Measurements from ENCODE around the gene PHLDB2. TPM values are rescaled to one million over a fixed set of nuclear protein-coding genes. Genes with fewer than 3 reads are reported as not detected.

Gene PHLDB2
- total and polyA plus RNA-seq, 2 of the 13 experiments (the other 11 are each of a cell fraction or from before 2014, with no cell fraction given) = 8.4 to 23.6 TPM

- H3K4me2 ChIP-seq (ENCODE audit: low read depth, low read length) = no peak overlapping the region
- FAIRE-seq = no peak
- no peak overlapping the region for H3K4me3 ChIP-seq (replicated peaks in 1 of 3; ENCODE audit: insufficient read depth in 1 of 3, low read depth in 2 of 3, low read length in 3 of 3)
- no peaks in the 10 kb centered on the region for H3K4me1 ChIP-seq (ENCODE audit: insufficient read depth, low read length)
- no peak overlapping the region for H2AFZ ChIP-seq (ENCODE audit: low read length)
- ATAC-seq = no peak
- 93% methylated on average over 3 of the region's 3 CpGs for WGBS (ENCODE audit: low lambda C conversion rate)
- H3K36me3 ChIP-seq (replicated peaks in 1 of 2; ENCODE audit: control insufficient read depth in 1 of 2, insufficient read depth in 2 of 2, low read length in 2 of 2) = peaks cover 0 to 1% of the 10 kb centered on the region in 2 experiments; a peak in 1 of 5 replicates
- BruUV-seq (replicated peaks) = no TSS peak
- in situ Hi-C loops (cut with HindIII; ENCODE audit: extremely low pct_ligation_motif_present, low pct_unique_long_range_greater_than_20kb) = no loop called here
- intact Hi-C loops (cut with micrococcal nuclease; ENCODE audit: unreplicated experiment) = no loop called here
- H3K79me2 ChIP-seq (ENCODE audit: insufficient read depth, low read length) = no peaks in the 10 kb centered on the region
- H4K20me1 ChIP-seq (ENCODE audit: insufficient read depth, low read length) = no peaks in the 10 kb centered on the region
- no peak overlapping the region for H3K27ac ChIP-seq (ENCODE audit: extremely low read length, insufficient read depth, low read length)
- no peak for TF ChIP-seq PHF5A (CRISPR knock-in tag; IDR thresholded peaks at IDR 0.05; ENCODE audit: low read depth, unreplicated experiment)
- no peak for TF ChIP-seq ZNF317 (CRISPR knock-in tag; IDR thresholded peaks at IDR 0.05)
- TF ChIP-seq CREM (IDR thresholded peaks at IDR 0.05) = no peak
- no peak for TF ChIP-seq CREM (CRISPR knock-in tag; IDR thresholded peaks at IDR 0.05)
- TF ChIP-seq KLF12 (CRISPR knock-in tag; IDR thresholded peaks at IDR 0.05; ENCODE audit: borderline replicate concordance) = no peak
- TF ChIP-seq MYNN (CRISPR knock-in tag; IDR thresholded peaks at IDR 0.05; ENCODE audit: low read depth) = no peak
- TF ChIP-seq ZKSCAN1 (IDR thresholded peaks at IDR 0.05; ENCODE audit: low read length) = no peak
- TF ChIP-seq ZBTB20 (CRISPR knock-in tag; IDR thresholded peaks at IDR 0.05; ENCODE audit: borderline replicate concordance, low read depth) = no peak
- TF ChIP-seq ZBTB8A (CRISPR knock-in tag; IDR thresholded peaks at IDR 0.05; ENCODE audit: borderline replicate concordance, low read depth) = no peak
- TF ChIP-seq ZNF224 (CRISPR knock-in tag; IDR thresholded peaks at IDR 0.05) = no peak
- TF ChIP-seq GZF1 (CRISPR knock-in tag; IDR thresholded peaks at IDR 0.05) = no peak
- TF ChIP-seq KLF9 (CRISPR knock-in tag; IDR thresholded peaks at IDR 0.05; ENCODE audit: low read depth) = no peak
- TF ChIP-seq ATF4 (CRISPR knock-in tag; IDR thresholded peaks at IDR 0.05) = no peak
- TF ChIP-seq TRIM22 (IDR thresholded peaks at IDR 0.05) = no peak
- no peak for TF ChIP-seq GABPA (IDR thresholded peaks at IDR 0.05; ENCODE audit: low read depth, low read length)
- TF ChIP-seq GABPA (CRISPR knock-in tag; IDR thresholded peaks at IDR 0.05; ENCODE audit: low read depth) = no peak
- no peak for TF ChIP-seq ZFP36L2 (CRISPR knock-in tag; IDR thresholded peaks at IDR 0.05)
- no peak for TF ChIP-seq ZNF501 (CRISPR knock-in tag; IDR thresholded peaks at IDR 0.05)
- no peak for TF ChIP-seq ZMAT5 (CRISPR knock-in tag; IDR thresholded peaks at IDR 0.05; ENCODE audit: borderline replicate concordance, low read depth)
- no peak overlapping the region for H3K9ac ChIP-seq (ENCODE audit: insufficient read depth, low read depth, low read length)
- CTCF ChIA-PET (ENCODE audit: low intra/inter-chr PET ratio, low total read pairs) = no interaction called here
- peaks cover 10% of the 10 kb centered on the region; the same call in 1 of the 2 replicates for H3K9me3 ChIP-seq (ENCODE audit: low read length)
- H3K27me3 ChIP-seq (ENCODE audit: control insufficient read depth in 1 of 2, insufficient read depth in 2 of 2, low read length in 2 of 2) = no peaks in the 10 kb centered on the region
- DNase-seq (ENCODE audit: low spot score) = no peak
- POLR2A ChIA-PET = no interaction called here
These were observed 38.4 kb upstream of the PHLDB2 start for GRCh38 chr3:111820651-111821050.
